IMR-90 (cell line): ENCODE results near the gene ABCA3. TPM values are rescaled to one million over a fixed set of nuclear protein-coding genes. Genes with fewer than 3 reads are reported as not detected.
A peak's percentile ranks its signal among the peaks of the same experiment; 100 is the strongest.

Experiments used
- ATAC-seq: fragments of 200-7000 bp; cut with Tn5 transposase; 2 replicates; pipeline ENCODE4 v1.9.1; 2020; ENCODE audit warnings: low read depth, mild to moderate bottlenecking, moderate library complexity
- BruUV-seq: library from RNA; stranded (reverse); fragments of 400-500 nt; replicated peaks from 2 replicates; lab custom pipeline; 2021; lab: Mats Ljungman, UMichigan
- CTCF ChIA-PET: fragments of 300-600 bp; formaldehyde crosslinking; extraction: SDS; loops from one replicate; lab custom pipeline; 2021; ENCODE audit warnings: antibody characterized with exemption; lab: Yijun Ruan, JAX
- POLR2A ChIA-PET: fragments of 300-600 bp; sonication (Branson Sonifier 250); formaldehyde crosslinking; loops from one replicate; lab custom pipeline; 2022; ENCODE audit warnings: antibody characterized with exemption; ENCODE audit not compliant: unreplicated experiment; lab: Charles Lee
- DNase-seq: peaks from one replicate; pipeline ENCODE4 v3.0.0; 2013
- H2AFZ ChIP-seq: replicated peaks from 2 replicates; pipeline ENCODE3; 2013; ENCODE audit warnings: low read length, mild to moderate bottlenecking; ENCODE audit not compliant: poor library complexity
- H2AK5ac ChIP-seq: 2 replicates; pipeline ENCODE4 v1.6.1; 2013; ENCODE audit warnings: low read depth, low read length, inconsistent platforms
- H2AK9ac ChIP-seq: replicated peaks from 2 replicates; pipeline ENCODE3; 2013; ENCODE audit warnings: mild to moderate bottlenecking, low read depth, low read length, moderate library complexity; ENCODE audit not compliant: poor library complexity
- H2BK120ac ChIP-seq: 2 replicates; pipeline ENCODE4 v1.6.1; 2013; ENCODE audit warnings: low read depth, low read length, inconsistent platforms
- H2BK15ac ChIP-seq: 3 replicates; pipeline ENCODE4 v1.6.1; 2013; ENCODE audit warnings: low read depth, low read length, inconsistent platforms
- H2BK20ac ChIP-seq: 2 replicates; pipeline ENCODE4 v1.6.1; 2013; ENCODE audit warnings: low read depth, mild to moderate bottlenecking, inconsistent platforms, low read length, moderate library complexity
- H2BK5ac ChIP-seq: 2 replicates; pipeline ENCODE4 v1.6.1; 2013; ENCODE audit warnings: mild to moderate bottlenecking, low read depth, low read length, inconsistent platforms; ENCODE audit not compliant: poor library complexity, severe bottlenecking
- H3K14ac ChIP-seq: replicated peaks from 2 replicates; pipeline ENCODE4 v1.6.1; 2013; ENCODE audit warnings: low read depth, low read length, inconsistent platforms
- H3K18ac ChIP-seq: 2 replicates; pipeline ENCODE4 v1.6.1; 2013; ENCODE audit warnings: low read depth, low read length, control low read depth
- H3K23ac ChIP-seq: 2 replicates; pipeline ENCODE4 v1.6.1; 2013; ENCODE audit warnings: low read depth, low read length, inconsistent platforms
- H3K27ac ChIP-seq: 2 replicates; pipeline ENCODE4 v1.5.1; 2013; ENCODE audit warnings: mild to moderate bottlenecking, control low read depth, low read length; ENCODE audit not compliant: insufficient read depth
- H3K27me3 ChIP-seq: 2 replicates; pipeline ENCODE4 v1.6.1; 2013; ENCODE audit warnings: low read length; ENCODE audit not compliant: control insufficient read depth, insufficient read depth
- H3K36me3 ChIP-seq: 2 replicates; pipeline ENCODE4 v1.6.1; 2013; ENCODE audit warnings: low read length, mixed read lengths; ENCODE audit not compliant: control insufficient read depth, insufficient read depth
- H3K4ac ChIP-seq: 2 replicates; pipeline ENCODE4 v1.6.1; 2013; ENCODE audit warnings: low read depth, low read length, inconsistent platforms
- H3K4me1 ChIP-seq: 2 replicates; pipeline ENCODE4 v1.6.1; 2013; ENCODE audit warnings: low read length, mixed read lengths; ENCODE audit not compliant: control insufficient read depth, insufficient read depth
- H3K4me2 ChIP-seq: 2 replicates; pipeline ENCODE4 v1.6.1; 2013; ENCODE audit warnings: low read depth, mild to moderate bottlenecking, control low read depth, low read length, moderate library complexity
- H3K4me3 ChIP-seq: 2 replicates; pipeline ENCODE4 v1.5.1; 2013; ENCODE audit warnings: low read depth, mild to moderate bottlenecking, control low read depth, low read length, moderate library complexity; ENCODE audit not compliant: insufficient read depth
- H3K56ac ChIP-seq: 2 replicates; pipeline ENCODE4 v1.6.1; 2013; ENCODE audit warnings: low read length, inconsistent platforms; ENCODE audit not compliant: insufficient read depth; ENCODE audit errors: extremely low read depth
- H3K79me1 ChIP-seq, 2 experiments: 2 replicates each; pipeline ENCODE4 v1.6.1; 2013; ENCODE audit warnings: low read length in 2 of 2, inconsistent platforms in 1 of 2, low read depth in 1 of 2
- H3K9ac ChIP-seq: 2 replicates; pipeline ENCODE4 v1.6.1; 2013; ENCODE audit warnings: low read depth, low read length, control low read depth
- H3K9me1 ChIP-seq: 2 replicates; pipeline ENCODE4 v1.6.1; 2013; ENCODE audit warnings: low read length, inconsistent platforms; ENCODE audit not compliant: insufficient read depth
- H3K9me3 ChIP-seq: 2 replicates; pipeline ENCODE4 v1.6.1; 2013; ENCODE audit warnings: low read length; ENCODE audit not compliant: control insufficient read depth, insufficient read depth
- H4K20me1 ChIP-seq: 2 replicates; pipeline ENCODE4 v1.6.1; 2013; ENCODE audit warnings: low read length, inconsistent platforms; ENCODE audit not compliant: insufficient read depth
- H4K5ac ChIP-seq: 2 replicates; pipeline ENCODE4 v1.6.1; 2013; ENCODE audit warnings: mild to moderate bottlenecking, low read depth, low read length, control low read depth
- H4K8ac ChIP-seq, 2 experiments: 2 replicates each; pipeline ENCODE4 v1.6.1; 2013; ENCODE audit warnings: low read depth in 2 of 2, low read length in 2 of 2, control low read depth in 1 of 2, inconsistent platforms in 1 of 2
- H4K91ac ChIP-seq: 2 replicates; pipeline ENCODE4 v1.6.1; 2013; ENCODE audit warnings: low read depth, low read length, inconsistent platforms; ENCODE audit not compliant: insufficient read depth
- BHLHE40 ChIP-seq: fragments of 150-350 bp; IDR thresholded peaks from 2 replicates; pipeline ENCODE4 v1.6.1; 2016; ENCODE audit warnings: mild to moderate bottlenecking, low read depth, low read length
- CEBPB ChIP-seq: IDR thresholded peaks from 2 replicates; pipeline ENCODE4 v1.6.1; 2012; ENCODE audit warnings: low read depth, low read length, improper control_type of control experiment
- CHD1 ChIP-seq: IDR thresholded peaks from 2 replicates; pipeline ENCODE4 v1.6.1; 2012; ENCODE audit warnings: low read depth, low read length, improper control_type of control experiment
- CTCF ChIP-seq: conservative IDR thresholded peaks from 2 replicates; pipeline ENCODE4 v1.5.1; 2012; ENCODE audit warnings: mild to moderate bottlenecking, low read depth, low read length, improper control_type of control experiment
- ELK1 ChIP-seq: fragments of 150-350 bp; IDR thresholded peaks from 2 replicates; pipeline ENCODE4 v1.6.1; 2016; ENCODE audit warnings: low read depth, mild to moderate bottlenecking, low read length, moderate library complexity, borderline replicate concordance
- FOS ChIP-seq: fragments of 150-350 bp; IDR thresholded peaks from 2 replicates; pipeline ENCODE4 v1.6.1; 2016; ENCODE audit warnings: low read depth, low read length
- MAFK ChIP-seq: IDR thresholded peaks from 2 replicates; pipeline ENCODE4 v1.6.1; 2012; ENCODE audit warnings: low read depth, low read length, improper control_type of control experiment
- MAZ ChIP-seq: IDR thresholded peaks from 2 replicates; pipeline ENCODE4 v1.6.1; 2012; ENCODE audit warnings: low read depth, mild to moderate bottlenecking, low read length, improper control_type of control experiment, moderate library complexity, borderline replicate concordance
- MXI1 ChIP-seq: IDR thresholded peaks from 2 replicates; pipeline ENCODE4 v1.6.1; 2012; ENCODE audit warnings: low read depth, mild to moderate bottlenecking, low read length, moderate library complexity, borderline replicate concordance
- NFE2L2 ChIP-seq: fragments of 150-350 bp; IDR thresholded peaks from 2 replicates; pipeline ENCODE4 v1.6.1; 2016; ENCODE audit warnings: low read depth, mild to moderate bottlenecking, low read length
- POLR2A ChIP-seq: IDR thresholded peaks from 2 replicates; pipeline ENCODE4 v1.6.1; 2012; ENCODE audit warnings: mild to moderate bottlenecking, low read depth, low read length
- RAD21 ChIP-seq: IDR thresholded peaks from 2 replicates; pipeline ENCODE4 v1.6.1; 2012; ENCODE audit warnings: low read length, improper control_type of control experiment
- RCOR1 ChIP-seq: IDR thresholded peaks from 2 replicates; pipeline ENCODE4 v1.6.1; 2012; ENCODE audit warnings: mild to moderate bottlenecking, low read length, improper control_type of control experiment; ENCODE audit not compliant: insufficient replicate concordance
- RFX5 ChIP-seq: IDR thresholded peaks from 2 replicates; pipeline ENCODE4 v1.8.0; 2012; ENCODE audit warnings: low read depth, mild to moderate bottlenecking, low read length, moderate library complexity
- SMC3 ChIP-seq: fragments of 150-350 bp; IDR thresholded peaks from 2 replicates; pipeline ENCODE4 v1.6.1; 2016; ENCODE audit warnings: low read depth, mild to moderate bottlenecking, antibody characterized with exemption, low read length, moderate library complexity
- USF2 ChIP-seq: fragments of 150-350 bp; IDR thresholded peaks from 2 replicates; pipeline ENCODE4 v1.6.1; 2017; ENCODE audit warnings: mild to moderate bottlenecking, antibody characterized with exemption, low read length, low read depth
- WGBS, 2 experiments: methylation state at CpG; one replicate each; pipeline versions ENCODE4 v1.1.5 to v1.1.7; 2013; ENCODE audit warnings: missing lambda C conversion rate in 2 of 2; ENCODE audit not compliant: insufficient read length in 1 of 2; ENCODE audit errors: extremely low coverage in 2 of 2; 5-methylcytosine and 5-hydroxymethylcytosine counted together
- dilution Hi-C: fragments of 300-500 bp; cut with HindIII; formaldehyde crosslinking; loops from one replicate; pipeline ENCODE4 v1.14.3; 2018; ENCODE audit warnings: low sequenced_read_pairs; ENCODE audit not compliant: unreplicated experiment
- in situ Hi-C: fragments of 300-500 bp; cut with MboI; formaldehyde crosslinking; loops from 3 replicates; pipeline ENCODE4 v1.14.3; 2019; ENCODE audit warnings: low sequenced_read_pairs, inconsistent platforms, mixed read lengths
- intact Hi-C: fragments of 100-400 bp; cut with micrococcal nuclease; formaldehyde crosslinking; loops from 2 replicates; pipeline ENCODE4 v1.10.0; 2022
- polyA plus RNA-seq, 3 experiments: library from polyadenylated mRNA; depleted of rRNA; stranded (reverse); fragments of >200 nt; gene quantifications; 2 replicates each; pipeline ENCODE4 v1.2.3, GENCODE V29; 2012; ENCODE audit warnings: low replicate concordance in 1 of 3
- total RNA-seq: library from RNA; depleted of rRNA; stranded (reverse); fragments of >200 nt; gene quantifications from 2 replicates; pipeline ENCODE4 v1.2.3, GENCODE V29; 2012

ABCA3 gene
- total and polyA plus RNA-seq, 2 of the 4 experiments (the other 2 are of a cell fraction): 0.18 to 0.22 TPM

- TF ChIP-seq POLR2A (no peak), RFX5 (no peak), MXI1 (no peak), BHLHE40 (no peak), CTCF (no peak), ELK1 (no peak), SMC3 (no peak), MAFK (no peak), MAZ (no peak), CHD1 (no peak), RAD21 (no peak), NFE2L2 (no peak), USF2 (no peak), RCOR1 (no peak), FOS (no peak), CEBPB (no peak)
- H2BK15ac ChIP-seq: no peak overlapping the region
- H3K9me3 ChIP-seq: no peaks in the 10 kb centered on the region
- H4K5ac ChIP-seq: no peak overlapping the region
- no peak overlapping the region for H3K23ac ChIP-seq
- ChIA-PET POLR2A (no interaction called here), CTCF (no interaction called here)
- H4K20me1 ChIP-seq: peaks cover 30% of the 10 kb centered on the region
- WGBS, 2 experiments: 89% methylated on average over 5 of the region's 11 CpGs; no CpG with 5 or more reads in 1 of the 2 experiments
- no peak overlapping the region for H3K27ac ChIP-seq
- H2AK5ac ChIP-seq: no peak overlapping the region
- H2BK20ac ChIP-seq: no peak overlapping the region
- H3K4ac ChIP-seq: no peak overlapping the region
- H3K79me1 ChIP-seq: peaks cover 21 to 51% of the 10 kb centered on the region in 2 experiments
- no peak overlapping the region for H4K8ac ChIP-seq
- H3K4me1 ChIP-seq: peaks cover 9% of the 10 kb centered on the region
- intact Hi-C loops: no loop called here
- no peak overlapping the region for H3K9ac ChIP-seq
- ATAC-seq: no peak
- H3K27me3 ChIP-seq: no peaks in the 10 kb centered on the region
- H2AFZ ChIP-seq: no peak overlapping the region
- DNase-seq: no peak
- no peak overlapping the region for H2BK120ac ChIP-seq
- H3K18ac ChIP-seq: no peak overlapping the region
- H2BK5ac ChIP-seq: no peak overlapping the region
- H3K14ac ChIP-seq: no peak overlapping the region
- no peak overlapping the region for H4K91ac ChIP-seq
- dilution Hi-C loops: no loop called here
- in situ Hi-C loops: loop anchor here (10.0 kb wide), 1 partner anchor 252 kb away; no protein-coding TSS in a partner anchor
- H3K36me3 ChIP-seq: peaks cover 42% of the 10 kb centered on the region
- H3K4me2 ChIP-seq: no peak overlapping the region
- BruUV-seq: TSS peak; percentile 75
- H3K56ac ChIP-seq: no peak overlapping the region
- H2AK9ac ChIP-seq: no peak overlapping the region
- no peak overlapping the region for H3K4me3 ChIP-seq
- 0 out of 2 replicates have a peak, but pooled peaks cover 2% of the 10 kb centered on the region for H3K9me1 ChIP-seq
Measured at GRCh38 chr16:2253293-2253692, 87.2 kb downstream of the ABCA3 start.
